NCI-H526 (cell line): Measurements from ENCODE around the gene CHMP2A.
"Not testable (repeated sequence)": the region's sequence is repeated elsewhere in the genome, so short reads cannot be mapped to it uniquely, and the experiment has no call there.

Source experiments
- DNase-seq, 2 experiments: peaks; one replicate each; lab custom pipeline; 2025; lab: John Stamatoyannopoulos, UW

Gene CHMP2A

GRCh38 chr19:58554494-58555368, at the start of gene CHMP2A:
Gene CHMP2A, minus strand, starts transcription at chr19:58555105. Its CDS starts 893 bp downstream, at chr19:58554212.
- DNase-seq = no peak

DNA sequence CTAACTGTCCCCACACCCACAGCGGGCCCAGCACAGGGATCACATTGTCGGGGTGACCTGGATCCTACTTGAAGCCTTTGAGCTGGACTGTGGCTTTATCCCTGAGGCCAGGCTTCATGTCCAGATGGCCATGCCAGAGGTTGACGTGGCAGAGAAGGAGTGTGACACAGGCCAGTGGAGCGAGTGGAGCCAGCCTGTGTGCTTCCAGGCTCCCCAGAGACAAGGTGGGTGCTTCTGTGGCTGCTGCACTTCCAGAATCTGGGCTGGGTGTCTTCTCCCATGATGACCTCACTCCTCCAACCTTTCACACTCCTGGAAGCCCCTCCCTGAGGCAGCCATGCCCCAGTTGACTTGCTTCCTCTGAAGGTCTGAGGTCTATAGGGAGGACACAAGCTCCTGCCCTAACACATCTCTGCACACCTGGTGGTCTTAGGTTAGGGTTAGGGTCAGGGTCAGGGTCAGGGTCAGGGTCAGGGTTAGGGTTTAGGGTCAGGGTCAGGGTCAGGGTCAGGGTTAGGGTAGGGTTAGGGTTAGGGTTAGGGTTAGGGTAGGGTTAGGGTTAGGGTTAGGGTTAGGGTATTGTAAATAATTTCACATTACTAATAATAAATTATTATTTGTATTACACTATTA, 31.3 kb upstream of the CHMP2A start:
- no peak for DNase-seq

- DNase-seq = no peak
Measured at GRCh38 chr19:58585442-58586132, 30.7 kb upstream of the CHMP2A start.

DNA sequence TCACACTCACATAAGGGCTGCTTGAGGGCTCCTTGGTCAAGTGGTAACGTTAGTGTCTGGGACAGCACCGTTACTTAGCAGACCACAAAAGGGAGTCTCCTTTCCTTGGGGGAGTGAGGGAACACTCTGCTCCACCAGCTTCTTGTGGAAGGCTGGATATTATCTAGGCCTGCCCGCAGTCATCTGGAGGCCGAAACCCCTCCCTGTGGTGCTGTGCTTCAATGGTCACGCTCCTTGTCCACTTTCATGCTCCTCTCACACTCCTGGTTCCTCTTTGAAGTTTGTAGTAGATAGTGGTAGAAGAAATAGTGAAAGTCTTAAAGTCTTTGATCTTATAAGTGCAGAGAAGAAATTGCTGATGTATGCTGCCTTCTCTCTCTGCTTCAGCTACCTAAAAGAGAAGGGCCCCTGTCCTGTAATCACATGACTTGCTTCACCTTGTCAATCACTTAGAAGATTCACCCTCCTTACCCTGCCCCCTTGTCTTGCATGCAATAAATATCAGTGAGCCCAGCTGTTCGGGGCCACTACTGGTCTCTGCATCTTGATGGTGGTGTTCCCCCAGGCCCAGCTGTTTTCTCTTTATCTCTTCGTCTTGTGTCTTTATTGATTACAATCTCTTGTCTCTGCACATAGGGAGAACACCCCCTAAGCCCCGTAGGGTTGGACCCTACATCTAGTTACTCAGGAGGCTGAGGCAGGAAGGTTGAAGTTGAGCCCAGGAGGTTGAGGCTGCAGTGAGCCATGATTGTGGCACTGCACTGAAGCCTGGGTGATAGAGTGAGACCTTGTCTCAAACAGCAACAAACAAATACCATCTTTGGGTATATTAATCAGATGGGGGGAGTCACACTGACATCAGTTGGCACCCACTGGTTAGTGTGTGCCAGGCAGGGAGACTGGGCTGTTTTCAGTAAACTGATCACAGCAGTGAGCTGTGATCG, 29.9 kb upstream of the CHMP2A start:
- DNase-seq = no peak

- DNase-seq = no peak
Measured at GRCh38 chr19:58582985-58583384, 28.1 kb upstream of the CHMP2A start.

GRCh38 chr19:58581227-58582141, 26.6 kb upstream of the CHMP2A start:
- no peak for DNase-seq

- DNase-seq = no peak
Measured at GRCh38 chr19:58579473-58580142, 24.7 kb upstream of the CHMP2A start.

DNA sequence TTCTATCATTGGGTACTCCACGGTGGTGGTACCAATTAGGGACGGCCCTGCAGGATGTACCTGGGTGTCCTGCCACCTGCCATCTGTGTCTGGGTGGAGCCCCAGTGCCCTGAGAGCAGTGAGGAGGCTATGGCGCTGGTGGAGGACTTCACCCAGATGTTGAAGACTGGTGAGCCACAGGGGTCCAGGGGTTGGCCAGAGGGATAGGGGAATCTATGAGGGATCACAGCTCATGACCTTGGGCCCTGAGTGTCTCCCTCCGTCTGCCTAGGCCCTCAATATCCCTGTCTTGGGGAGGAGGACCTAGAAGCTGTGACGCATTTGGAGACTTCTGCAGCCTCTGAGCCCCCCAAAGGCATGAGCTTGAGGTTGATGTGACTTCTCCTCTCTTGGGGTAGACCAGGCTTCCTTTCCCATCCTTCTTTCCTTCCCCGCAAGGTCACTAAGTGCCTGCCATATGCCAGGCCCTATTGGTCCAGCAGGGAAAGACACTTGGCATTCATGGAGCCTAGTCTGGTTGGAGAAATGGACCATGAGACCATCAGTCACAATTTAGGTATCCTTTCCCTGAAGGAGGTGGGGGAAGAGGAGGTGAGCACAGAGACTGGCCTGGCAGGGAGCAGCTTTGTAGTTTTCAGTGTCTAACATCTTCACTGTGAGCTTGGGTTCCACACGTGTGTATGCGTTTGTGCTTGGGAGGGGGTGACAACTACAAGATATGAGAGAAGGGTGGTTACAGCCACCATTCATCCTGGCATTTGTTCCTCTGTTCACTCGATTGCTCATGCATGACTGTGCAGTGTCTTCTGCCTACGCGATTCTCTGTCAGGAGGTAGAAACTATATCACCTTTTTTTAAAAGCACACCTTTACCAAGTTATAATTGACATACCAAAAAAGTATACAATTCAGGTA, 23.4 kb upstream of the CHMP2A start:
- DNase-seq = no peak

GRCh38 chr19:58577581-58577980, 22.7 kb upstream of the CHMP2A start:
- not testable (repeated sequence) for DNase-seq

DNA sequence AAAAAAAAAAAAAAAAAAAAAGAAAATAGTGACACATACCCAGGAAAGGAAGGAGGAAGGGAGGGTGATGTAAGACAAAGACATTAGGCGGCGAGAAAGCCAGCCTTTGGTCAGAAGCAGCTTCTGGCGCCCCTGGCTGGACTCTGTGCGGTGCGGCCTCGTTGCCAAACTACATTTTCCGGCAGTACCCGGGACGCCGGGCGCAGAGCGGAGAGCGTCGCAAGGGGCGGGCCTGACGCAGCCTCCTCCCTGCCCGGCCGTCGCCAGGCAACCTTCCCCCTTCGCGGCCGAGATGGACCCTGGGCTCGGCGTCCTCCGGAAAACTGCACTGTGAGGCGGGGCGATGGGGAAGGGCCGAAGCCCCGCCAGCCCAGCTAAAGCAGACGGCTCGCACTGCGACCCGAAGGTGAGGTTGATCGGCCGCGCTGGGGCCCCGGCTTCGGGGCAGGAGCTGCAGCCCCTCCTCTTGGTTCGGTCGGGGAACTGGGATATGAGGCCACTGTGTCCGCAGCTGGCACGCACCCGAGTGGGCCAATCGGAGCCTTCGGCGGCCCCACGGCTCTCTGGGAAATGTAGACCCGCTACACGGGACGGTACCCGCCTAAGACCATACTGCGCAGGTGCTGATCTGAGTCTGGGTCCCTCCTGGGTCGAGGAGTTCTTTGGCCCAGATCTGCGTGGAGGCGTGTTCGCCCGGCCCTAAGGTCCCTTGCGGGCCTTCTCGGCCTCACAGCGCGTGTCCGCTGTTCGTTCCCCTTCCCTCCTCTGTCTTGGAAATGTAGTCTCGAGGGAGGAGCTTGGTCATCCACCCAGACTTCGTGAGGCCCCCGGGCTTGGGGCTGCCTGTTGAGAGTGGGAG, 20.5 kb upstream of the CHMP2A start:
- no peak for DNase-seq

GRCh38 chr19:58573658-58574164, 18.8 kb upstream of the CHMP2A start:
- no peak for DNase-seq

DNA sequence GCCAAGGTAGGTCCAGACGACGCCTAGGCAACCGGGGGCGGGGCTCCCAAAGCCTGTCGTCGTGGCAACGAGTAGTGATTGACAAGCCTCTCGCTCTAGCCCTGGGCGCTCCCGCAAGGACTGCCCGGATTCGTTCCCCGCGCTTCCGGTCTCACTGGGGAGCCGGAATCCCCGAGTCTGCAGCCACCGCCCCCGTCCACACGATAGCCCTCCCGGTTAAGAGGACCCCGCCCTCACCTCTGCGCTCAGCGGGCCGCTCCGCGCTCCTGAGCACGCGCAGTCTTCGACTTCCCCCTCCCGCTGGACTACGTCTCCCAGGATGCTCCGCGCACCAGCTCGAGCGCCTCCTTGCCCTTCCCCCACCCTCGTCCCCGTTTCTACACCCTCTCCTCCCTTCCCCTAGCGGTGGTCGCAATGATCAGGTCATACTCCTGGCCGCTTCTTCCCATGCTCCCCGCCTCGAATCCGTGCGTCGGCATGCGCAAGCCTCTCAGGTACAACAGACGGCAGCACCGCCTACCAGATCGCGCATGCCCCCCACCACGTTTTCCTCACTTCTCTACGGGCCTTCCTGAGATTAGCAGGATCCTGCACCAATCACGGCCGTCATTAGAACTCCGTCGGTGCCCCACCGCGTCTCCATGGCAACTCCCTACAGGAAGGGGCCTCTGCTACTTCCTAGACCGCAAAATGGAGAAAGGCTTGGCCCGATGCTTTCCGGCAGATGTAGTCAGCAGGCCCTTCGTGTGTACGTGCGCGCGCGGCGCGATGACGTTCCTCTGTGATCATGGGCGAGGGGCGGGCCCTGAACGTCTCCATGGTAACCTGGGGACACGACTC, 18.1 kb upstream of the CHMP2A start, which contains the start of gene MZF1:
TSS of gene MZF1 (minus strand) at position 518 of the 840 bp plus-strand sequence. CDS start 1,946 bp downstream, outside the sequence.
- DNase-seq = no peak

DNA sequence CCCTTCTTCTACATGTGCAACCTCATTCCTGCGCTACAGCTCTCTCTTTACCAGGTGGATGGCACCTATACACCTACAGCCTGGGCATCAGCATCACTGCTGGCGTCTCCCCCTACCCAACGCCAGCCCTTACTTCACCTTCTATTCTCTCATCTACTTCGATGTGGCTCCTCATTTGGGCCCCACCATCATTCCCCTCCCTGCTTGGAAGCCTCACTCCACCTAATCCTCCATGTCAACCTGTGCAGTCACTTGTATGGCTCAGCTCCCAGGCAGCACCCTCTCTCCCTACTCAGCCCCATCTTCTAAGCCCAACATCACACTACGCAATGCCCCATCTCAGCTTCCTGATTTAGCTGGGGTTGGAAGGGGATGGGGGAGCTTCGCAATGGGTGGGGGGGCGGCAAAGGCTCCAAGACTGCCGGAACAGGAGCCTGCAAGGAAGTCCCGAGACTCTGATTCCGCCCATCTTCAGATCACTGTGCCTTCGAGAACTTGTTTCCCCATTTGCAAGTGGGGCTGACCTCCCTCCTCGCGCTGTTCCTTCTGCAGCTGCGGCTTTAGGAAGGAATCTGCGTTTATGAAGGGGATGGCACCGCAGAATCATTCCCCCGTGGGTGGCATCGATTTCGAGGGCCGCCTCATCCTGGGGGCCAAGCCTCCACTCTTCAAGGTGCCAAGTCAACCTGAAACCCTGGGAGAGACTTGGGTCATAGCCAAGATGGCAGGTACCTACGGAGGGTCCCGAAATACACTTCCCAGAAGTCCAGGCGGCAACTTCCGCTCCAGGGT, 17.3 kb upstream of the CHMP2A start:
- DNase-seq = no peak

- no peak for DNase-seq
Measured at GRCh38 chr19:58571575-58571947, 16.7 kb upstream of the CHMP2A start.

DNA sequence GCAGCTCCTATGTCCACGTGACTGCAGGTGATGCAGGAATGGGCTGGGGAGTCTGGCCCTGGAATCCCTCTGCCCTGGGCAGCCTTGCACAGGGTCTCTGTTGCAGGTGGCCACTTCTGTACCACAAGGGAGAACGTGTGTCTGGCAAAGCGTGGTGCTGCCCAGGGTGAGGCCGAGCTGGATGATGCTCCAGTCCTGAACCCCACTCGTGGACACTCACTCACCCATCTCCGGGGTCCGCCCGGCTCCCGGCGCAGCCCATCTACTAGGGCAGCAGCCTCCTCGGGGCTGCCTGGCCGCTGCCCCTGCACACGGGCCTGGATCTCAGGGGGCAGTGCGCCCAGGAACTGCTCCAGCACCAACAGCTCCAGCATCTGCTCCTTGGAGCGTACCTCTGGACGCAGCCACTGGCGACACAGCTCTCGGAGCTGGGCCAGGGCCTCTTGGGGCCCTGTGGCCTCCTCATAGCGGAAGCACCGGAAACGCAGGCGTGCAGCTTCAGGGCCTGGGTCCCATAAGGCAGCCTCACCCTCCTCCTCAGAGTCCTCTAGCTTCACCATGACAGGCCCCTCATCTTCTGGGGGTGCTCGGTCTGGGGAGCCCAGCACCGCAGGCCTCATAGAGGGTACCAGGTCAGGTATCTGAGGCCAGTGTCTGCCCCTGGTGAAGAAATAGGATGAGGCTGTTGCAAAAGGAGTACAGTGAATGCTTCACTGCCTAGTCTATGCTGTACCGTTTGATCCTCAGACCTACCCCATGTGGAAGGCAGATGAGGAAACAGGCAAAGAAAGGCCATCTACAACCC, 16.1 kb upstream of the CHMP2A start:
- DNase-seq = no peak
